A549 (cell line): ENCODE data around the gene DCAF7.

Experiments
- CTCF ChIP-seq: fragments of >200 bp; sonication (Bioruptor Twin); formaldehyde crosslinking; IDR thresholded peaks from 3 replicates; pipeline ENCODE4 v1.5.1; 2016
- HOXA7 ChIP-seq: fragments of 250-450 bp; sonication (Bioruptor Pico); IDR thresholded peaks from 2 replicates; pipeline ENCODE4 v1.5.0; 2020; ENCODE audit warnings: mild to moderate bottlenecking, moderate library complexity
- JUN ChIP-seq, 2 experiments: fragments of >200 bp; sonication (Bioruptor Twin); formaldehyde crosslinking; IDR thresholded peaks; 2 replicates in 1 of 2; 3 replicates in 1 of 2; pipeline ENCODE4 v1.6.1; 2016 to 2017
- MAX ChIP-seq: IDR thresholded peaks from 2 replicates; pipeline ENCODE4 v1.6.1; 2012
- PBX3 ChIP-seq: IDR thresholded peaks from 2 replicates; pipeline ENCODE4 v1.6.1; 2012
- RFX5 ChIP-seq: fragments of 450-650 bp; IDR thresholded peaks from 2 replicates; pipeline ENCODE4 v1.7.1; 2014; ENCODE audit warnings: antibody characterized with exemption, mild to moderate bottlenecking, moderate library complexity
- SMC3 ChIP-seq: fragments of >200 bp; sonication (Bioruptor Twin); formaldehyde crosslinking; IDR thresholded peaks from 3 replicates; pipeline ENCODE4 v1.6.1; 2018; ENCODE audit warnings: inconsistent platforms
- ZC3H11A ChIP-seq: fragments of 450-650 bp; IDR thresholded peaks from 2 replicates; pipeline ENCODE4 v1.6.1; 2014; ENCODE audit warnings: antibody characterized with exemption, mild to moderate bottlenecking

- no peak for TF ChIP-seq CTCF
- TF ChIP-seq RFX5: no peak
- TF ChIP-seq JUN (IDR thresholded peaks at IDR 0.05): no peak
- TF ChIP-seq ZC3H11A: no peak
- TF ChIP-seq MAX: no peak
- TF ChIP-seq SMC3: no peak
- TF ChIP-seq HOXA7 (CRISPR knock-in tag): no peak
- no peak for TF ChIP-seq PBX3
Observed at GRCh38 chr17:63531022-63531965, 19.0 kb upstream of the DCAF7 start.
